Endodermal cell (in vitro differentiated cells): ENCODE data around the gene N4BP2L2. TPM values are rescaled to one million over a fixed set of nuclear protein-coding genes. Genes with fewer than 3 reads are reported as not detected.

Source experiments
- DNase-seq: peaks from one replicate; pipeline ENCODE4 v3.0.0-alpha.2; 2017
- H3K27ac ChIP-seq: 2 replicates; pipeline ENCODE4 v1.5.1; 2013; ENCODE audit warnings: mild to moderate bottlenecking, low read depth, low read length, moderate library complexity
- H3K27me3 ChIP-seq: 2 replicates; pipeline ENCODE4 v1.6.1; 2013; ENCODE audit warnings: mild to moderate bottlenecking, low read length, moderate library complexity; ENCODE audit not compliant: insufficient read depth, control insufficient read depth, poor library complexity, severe bottlenecking
- H3K36me3 ChIP-seq: 2 replicates; pipeline ENCODE4 v1.7.0; 2013; ENCODE audit warnings: mild to moderate bottlenecking, low read length, moderate library complexity; ENCODE audit not compliant: control insufficient read depth, insufficient read depth
- H3K4me1 ChIP-seq: one replicate; pipeline ENCODE4 v1.7.0; 2013; ENCODE audit warnings: low read length; ENCODE audit not compliant: control insufficient read depth, insufficient read depth
- H3K4me3 ChIP-seq: 2 replicates; pipeline ENCODE4 v1.5.1; 2013; ENCODE audit warnings: mild to moderate bottlenecking, low read length, moderate library complexity
- H3K9ac ChIP-seq: 2 replicates; pipeline ENCODE4 v1.6.1; 2013; ENCODE audit warnings: mild to moderate bottlenecking, low read length, moderate library complexity; ENCODE audit not compliant: poor library complexity, severe bottlenecking; ENCODE audit errors: extremely low read depth
- H3K9me3 ChIP-seq: 2 replicates; pipeline ENCODE4 v1.6.1; 2013; ENCODE audit warnings: mild to moderate bottlenecking, low read length, moderate library complexity; ENCODE audit not compliant: control insufficient read depth
- H3K27ac Mint-ChIP-seq: 2 replicates; pipeline ENCODE4 v1.8.0; 2020; ENCODE audit warnings: mixed read lengths
- H3K27me3 Mint-ChIP-seq: 2 replicates; pipeline ENCODE4 v1.8.0; 2021; ENCODE audit warnings: mild to moderate bottlenecking, mixed read lengths; ENCODE audit not compliant: insufficient read depth
- H3K36me3 Mint-ChIP-seq: 2 replicates; pipeline ENCODE4 v1.8.0; 2020; ENCODE audit warnings: low read depth, mixed read lengths
- H3K4me1 Mint-ChIP-seq: 2 replicates; pipeline ENCODE4 v1.8.0; 2020; ENCODE audit warnings: mixed read lengths
- H3K4me3 Mint-ChIP-seq: 2 replicates; pipeline ENCODE4 v1.8.0; 2020; ENCODE audit warnings: mild to moderate bottlenecking, moderate library complexity, mixed read lengths
- H3K9me3 Mint-ChIP-seq: 2 replicates; pipeline ENCODE4 v1.8.0; 2020; ENCODE audit warnings: mild to moderate bottlenecking, mixed read lengths
- CTCF ChIP-seq: fragments of 200-600 bp; sonication (generic); conservative IDR thresholded peaks from 2 replicates; pipeline ENCODE4 v1.5.0; 2021; ENCODE audit warnings: antibody characterized with exemption, mild to moderate bottlenecking
- WGBS, 2 experiments: methylation state at CpG; one replicate each; pipeline versions ENCODE4 v1.1.5 to v1.1.7; 2013; ENCODE audit warnings: missing lambda C conversion rate in 2 of 2, mixed read lengths in 1 of 2; ENCODE audit not compliant: insufficient coverage in 1 of 2, insufficient read length in 1 of 2; 5-methylcytosine and 5-hydroxymethylcytosine counted together
- total RNA-seq, 2 donors: library from RNA; stranded (reverse); fragmentation: NEBNext Ultra II Directional in 1 of 2; extraction: Animal tissue kit (Norgen Biotek cat#: 25700) in 1 of 2; gene quantifications; 2 replicates in 1 of 2; 3 replicates in 1 of 2; pipeline ENCODE4 v1.2.1, GENCODE V29; 2021

Gene N4BP2L2
- total RNA-seq, 2 donors from 2014 or later = 70.4 to 92.8 TPM

GRCh38 chr13:32443111-32443510 lies 95.5 kb downstream of the N4BP2L2 start:
- no peaks in the 10 kb centered on the region for H3K9me3 ChIP-seq
- H3K4me3 Mint-ChIP-seq = no peak overlapping the region
- peaks cover 18% of the 10 kb centered on the region for H3K4me1 Mint-ChIP-seq
- H3K9me3 Mint-ChIP-seq = no peaks in the 10 kb centered on the region
- H3K27me3 ChIP-seq = peaks cover 14% of the 10 kb centered on the region
- DNase-seq = no peak
- H3K36me3 Mint-ChIP-seq = peaks cover 2% of the 10 kb centered on the region
- H3K27me3 Mint-ChIP-seq = peaks cover 9% of the 10 kb centered on the region
- WGBS, 2 experiments = 86% methylated on average over 2 of the region's 2 CpGs; no CpG with 5 or more reads in 1 of the 2 experiments
- no peaks in the 10 kb centered on the region for H3K36me3 ChIP-seq
- no peak for TF ChIP-seq CTCF
- H3K4me3 ChIP-seq = no peak overlapping the region
- no peak overlapping the region for H3K27ac Mint-ChIP-seq
- H3K4me1 ChIP-seq = peaks cover 6% of the 10 kb centered on the region
- H3K27ac ChIP-seq = no peak overlapping the region
- H3K9ac ChIP-seq = no peak overlapping the region

- Mint-ChIP-seq H3K4me3 (no peak overlapping the region), H3K36me3 (peaks cover 2% of the 10 kb centered on the region), H3K27me3 (peaks cover 5% of the 10 kb centered on the region), H3K4me1 (no peaks in the 10 kb centered on the region), H3K9me3 (no peaks in the 10 kb centered on the region), H3K27ac (no peak overlapping the region)
- Histone ChIP-seq H3K4me1 (no peaks in the 10 kb centered on the region), H3K9ac (no peak overlapping the region), H3K36me3 (no peaks in the 10 kb centered on the region), H3K9me3 (no peaks in the 10 kb centered on the region), H3K4me3 (no peak overlapping the region), H3K27me3 (no peaks in the 10 kb centered on the region), H3K27ac (no peak overlapping the region)
- DNase-seq = no peak
- 88% methylated on average over 4 of the region's 4 CpGs for WGBS, 2 experiments
- no peak for TF ChIP-seq CTCF
Observed at GRCh38 chr13:32438871-32439270, 99.7 kb downstream of the N4BP2L2 start.

- 97 to 100% methylated on average over 3 of the region's 3 CpGs for WGBS, 2 experiments
- Mint-ChIP-seq H3K27ac (no peak overlapping the region), H3K36me3 (no peaks in the 10 kb centered on the region), H3K4me1 (peaks cover 5% of the 10 kb centered on the region), H3K4me3 (no peak overlapping the region), H3K27me3 (no peaks in the 10 kb centered on the region), H3K9me3 (no peaks in the 10 kb centered on the region)
- H3K4me3 ChIP-seq = no peak overlapping the region
- no peak for TF ChIP-seq CTCF
- H3K27me3 ChIP-seq = peaks cover 15% of the 10 kb centered on the region
- H3K4me1 ChIP-seq = no peaks in the 10 kb centered on the region
- H3K9ac ChIP-seq = no peak overlapping the region
- no peak overlapping the region for H3K27ac ChIP-seq
- no peaks in the 10 kb centered on the region for H3K36me3 ChIP-seq
- DNase-seq = no peak
- H3K9me3 ChIP-seq = no peaks in the 10 kb centered on the region
Observed at GRCh38 chr13:32432856-32433255, 105.7 kb downstream of the N4BP2L2 start.
